Testis (tissue), 3 donors: ENCODE measurements around the gene ACYP2. TPM values are rescaled to one million over a fixed set of nuclear protein-coding genes. Genes with fewer than 3 reads are reported as not detected.

Experiments
- DNase-seq: peaks from one replicate; pipeline ENCODE4 v3.0.0-alpha.2; 2019
- H3K27ac ChIP-seq, 2 donors: fragments of 200-600 bp; sonication (generic); one replicate each; pipeline ENCODE4 v1.5.1; 2019
- H3K27me3 ChIP-seq: fragments of 200-600 bp; sonication (generic); one replicate; pipeline ENCODE4 v1.5.1; 2019
- H3K36me3 ChIP-seq: fragments of 200-600 bp; sonication (generic); one replicate; pipeline ENCODE4 v1.5.1; 2017; ENCODE audit warnings: low read depth; ENCODE audit errors: missing control alignments
- H3K4me1 ChIP-seq: fragments of 200-600 bp; sonication (generic); one replicate; pipeline ENCODE4 v1.5.1; 2019
- H3K4me3 ChIP-seq, 2 donors: fragments of 200-600 bp; sonication (generic); one replicate each; pipeline ENCODE4 v1.5.1; 2017 to 2019
- H3K9me3 ChIP-seq: fragments of 200-600 bp; sonication (generic); one replicate; pipeline ENCODE4 v1.5.1; 2017
- CTCF ChIP-seq, 3 experiments: fragments of 450-650 bp in 2 of 3; fragments of 200-600 bp in 1 of 3; sonication (generic) in 1 of 3; IDR thresholded peaks; one replicate each; pipeline ENCODE4 v1.5.1; 2016 to 2019; ENCODE audit warnings: antibody characterized with exemption in 3 of 3, mild to moderate bottlenecking in 2 of 3, moderate library complexity in 1 of 3
- POLR2A ChIP-seq: fragments of 450-650 bp; IDR thresholded peaks from one replicate; pipeline ENCODE4 v1.6.1; 2017; ENCODE audit warnings: antibody characterized with exemption, mild to moderate bottlenecking, moderate library complexity
- WGBS, 2 donors: methylation state at CpG; one replicate each; pipeline ENCODE4 v1.1.5; 2018; 5-methylcytosine and 5-hydroxymethylcytosine counted together
- intact Hi-C: fragments of 100-400 bp; cut with DNase I; formaldehyde crosslinking; loops from one replicate; pipeline ENCODE4 v1.15.1; 2023; ENCODE audit warnings: low total_unique reads
- polyA plus RNA-seq: library from polyadenylated mRNA; stranded (reverse); fragments of 350-450 nt; fragmentation: Illumina TruSeq; extraction: RNeasy Lipid Tissue Mini Kit (QIAGEN cat#74804); gene quantifications from one replicate; pipeline ENCODE4 v1.2.3, GENCODE V29; 2014; ENCODE audit warnings: low read depth, low replicate concordance; ENCODE audit not compliant: insufficient read depth
- total RNA-seq, 2 donors: library from RNA; depleted of rRNA; stranded (reverse); fragments of >200 nt; gene quantifications; one replicate each; pipeline ENCODE4 v1.2.3, GENCODE V29; 2016

The ACYP2 gene
- total and polyA plus RNA-seq, 3 donors from 2014 or later, result 23.2 to 36.2 (median 34.5) TPM

GRCh38 chr2:54255230-54256090, 140.0 kb downstream of the ACYP2 start:
- 66 to 80% methylated on average over 19 to 37 of the region's 37 CpGs for WGBS, 2 donors
- H3K27ac ChIP-seq, result peak overlapping the region in 1 of 2 donors; percentile 56
- TF ChIP-seq CTCF (IDR thresholded peaks at IDR 0.05) (no peak), POLR2A (no peak)
- no peaks in the 10 kb centered on the region for H3K36me3 ChIP-seq
- DNase-seq, result no peak
- H3K4me1 ChIP-seq, result no peaks in the 10 kb centered on the region
- intact Hi-C loops, result no loop called here
- H3K27me3 ChIP-seq, result no peaks in the 10 kb centered on the region
- peak overlapping the region; percentile 56 to 60 for H3K4me3 ChIP-seq
- H3K9me3 ChIP-seq, result no peaks in the 10 kb centered on the region

DNA sequence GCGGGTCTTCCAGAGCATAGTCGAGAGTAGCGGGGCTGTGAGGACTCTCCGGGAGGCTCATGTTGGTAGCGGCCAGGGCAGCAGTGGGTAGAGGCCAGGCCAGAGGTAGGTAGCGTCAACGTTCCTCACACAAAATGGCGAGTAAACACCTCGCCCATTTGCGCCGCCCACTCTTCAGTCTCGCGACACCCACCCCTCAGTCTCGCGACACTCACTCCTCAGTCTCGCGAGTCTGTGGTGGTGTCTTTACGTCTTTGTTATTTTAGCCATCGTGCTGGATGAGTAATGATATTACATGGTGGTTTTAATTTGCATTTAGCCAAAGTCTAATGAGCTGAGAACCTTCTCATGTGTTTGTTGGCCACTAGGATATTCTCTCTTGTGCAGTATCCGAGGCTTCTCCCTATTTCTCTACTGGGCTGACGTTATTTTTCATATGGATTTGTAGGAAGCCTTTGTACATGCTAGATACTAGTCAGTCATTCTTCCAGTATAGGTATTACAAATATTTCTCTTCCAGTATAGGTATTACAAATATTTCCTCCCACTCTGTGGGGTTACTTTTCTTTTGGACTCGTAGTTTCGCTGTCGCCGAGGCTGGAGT, 140.8 kb downstream of the ACYP2 start, which contains the start of gene TSPYL6:
TSPYL6 (minus strand) TSS at position 139 of the 604 bp plus-strand sequence; CDS start at position 61, 78 bp downstream.
- Histone ChIP-seq H3K9me3 (no peaks in the 10 kb centered on the region), H3K27ac (peak within 1 kb of the TSS in 1 of 2 donors; percentile 56), H3K4me3 (peak within 1 kb of the TSS; percentile 56 to 60), H3K27me3 (no peaks in the 10 kb centered on the region), H3K4me1 (no peaks in the 10 kb centered on the region), H3K36me3 (no peaks in the 10 kb centered on the region)
- 71 to 74% methylated on average over 22 to 25 of the region's 25 CpGs for WGBS, 2 donors
- TF ChIP-seq CTCF (IDR thresholded peaks at IDR 0.05), result no peak
- TF ChIP-seq POLR2A, result no peak
- intact Hi-C loops, result no loop called here
- DNase-seq, result peak; percentile 70

- no peaks in the 10 kb centered on the region for H3K9me3 ChIP-seq
- H3K4me3 ChIP-seq, result no peak overlapping the region
- DNase-seq, result no peak
- WGBS, 2 donors, result 53 to 57% methylated on average over 2 of the region's 2 CpGs
- intact Hi-C loops, result no loop called here
- H3K4me1 ChIP-seq, result peaks cover 4% of the 10 kb centered on the region
- H3K27ac ChIP-seq, result no peak overlapping the region
- H3K36me3 ChIP-seq, result no peaks in the 10 kb centered on the region
- TF ChIP-seq POLR2A, result no peak
- TF ChIP-seq CTCF (IDR thresholded peaks at IDR 0.05), result no peak
- H3K27me3 ChIP-seq, result no peaks in the 10 kb centered on the region
Observed at GRCh38 chr2:54258166-54258565, 142.8 kb downstream of the ACYP2 start.

GRCh38 chr2:54259413-54260240, 144.2 kb downstream of the ACYP2 start:
- no peak overlapping the region for H3K4me3 ChIP-seq
- no peaks in the 10 kb centered on the region for H3K36me3 ChIP-seq
- H3K27me3 ChIP-seq, result no peaks in the 10 kb centered on the region
- H3K27ac ChIP-seq, result no peak overlapping the region
- peaks cover 4% of the 10 kb centered on the region for H3K4me1 ChIP-seq
- 91 to 97% methylated on average over 6 of the region's 6 CpGs for WGBS, 2 donors
- intact Hi-C loops, result no loop called here
- TF ChIP-seq POLR2A, result no peak
- TF ChIP-seq CTCF (IDR thresholded peaks at IDR 0.05), result no peak
- H3K9me3 ChIP-seq, result no peaks in the 10 kb centered on the region
- DNase-seq, result no peak
